Trophoblast cell (in vitro differentiated cells and primary cell): ENCODE results near the gene APLP2.
A peak's percentile ranks its signal among the peaks of the same experiment; 100 is the strongest.

Experiments used
- DNase-seq, 2 donors: peaks; one replicate each; pipeline ENCODE4 v3.0.0-alpha.2; 2016
- H2AFZ ChIP-seq: 2 replicates; pipeline ENCODE4 v1.6.1; 2013; ENCODE audit warnings: low read length, moderate library complexity, mild to moderate bottlenecking; ENCODE audit not compliant: insufficient read depth, poor library complexity
- H2AK5ac ChIP-seq: 2 replicates; pipeline ENCODE4 v1.6.1; 2013; ENCODE audit warnings: mild to moderate bottlenecking, low read length
- H2BK120ac ChIP-seq: 2 replicates; pipeline ENCODE4 v1.6.1; 2013; ENCODE audit warnings: low read length, mild to moderate bottlenecking, moderate library complexity; ENCODE audit not compliant: insufficient read depth, poor library complexity
- H2BK12ac ChIP-seq: 2 replicates; pipeline ENCODE4 v1.6.1; 2013; ENCODE audit warnings: mild to moderate bottlenecking, low read length, moderate library complexity
- H2BK5ac ChIP-seq: 2 replicates; pipeline ENCODE4 v1.6.1; 2013; ENCODE audit warnings: low read length, low read depth, moderate library complexity, mild to moderate bottlenecking; ENCODE audit not compliant: poor library complexity
- H3K14ac ChIP-seq: 2 replicates; pipeline ENCODE4 v1.6.1; 2013; ENCODE audit warnings: mild to moderate bottlenecking, low read length
- H3K18ac ChIP-seq: 2 replicates; pipeline ENCODE4 v1.6.1; 2013; ENCODE audit warnings: mild to moderate bottlenecking, low read length
- H3K23ac ChIP-seq: 2 replicates; pipeline ENCODE4 v1.6.1; 2013; ENCODE audit warnings: low read length
- H3K27ac ChIP-seq: 2 replicates; pipeline ENCODE4 v1.5.1; 2013; ENCODE audit warnings: low read depth, mild to moderate bottlenecking, inconsistent platforms, low read length, moderate library complexity
- H3K27me3 ChIP-seq: 2 replicates; pipeline ENCODE4 v1.6.1; 2013; ENCODE audit warnings: inconsistent platforms, mild to moderate bottlenecking, low read length, moderate library complexity; ENCODE audit not compliant: insufficient read depth
- H3K36me3 ChIP-seq, 2 experiments: 1 replicate in 1 of 2; 2 replicates in 1 of 2; pipeline ENCODE4 v1.6.1; 2013; ENCODE audit warnings: low read length in 2 of 2, mild to moderate bottlenecking in 2 of 2, moderate library complexity in 1 of 2; ENCODE audit not compliant: insufficient read depth in 2 of 2, control insufficient read depth in 1 of 2
- H3K4ac ChIP-seq: 2 replicates; pipeline ENCODE4 v1.6.1; 2013; ENCODE audit warnings: low read depth, mild to moderate bottlenecking, low read length, moderate library complexity
- H3K4me1 ChIP-seq, 2 experiments: 1 replicate in 1 of 2; 2 replicates in 1 of 2; pipeline ENCODE4 v1.6.1; 2013; ENCODE audit warnings: low read length in 2 of 2, mild to moderate bottlenecking in 2 of 2, moderate library complexity in 1 of 2; ENCODE audit not compliant: insufficient read depth in 2 of 2, control insufficient read depth in 1 of 2
- H3K4me2 ChIP-seq: 2 replicates; pipeline ENCODE4 v1.6.1; 2013; ENCODE audit warnings: inconsistent platforms, mild to moderate bottlenecking, low read length, moderate library complexity
- H3K4me3 ChIP-seq: 2 replicates; pipeline ENCODE4 v1.5.1; 2013; ENCODE audit warnings: mild to moderate bottlenecking, low read depth, low read length, inconsistent platforms
- H3K79me1 ChIP-seq: one replicate; pipeline ENCODE4 v1.6.1; 2013; ENCODE audit warnings: low read length
- H3K79me2 ChIP-seq: 2 replicates; pipeline ENCODE4 v1.6.1; 2013; ENCODE audit warnings: low read length, mild to moderate bottlenecking; ENCODE audit not compliant: control insufficient read depth, insufficient read depth, poor library complexity
- H3K9ac ChIP-seq: 2 replicates; pipeline ENCODE4 v1.6.1; 2013; ENCODE audit warnings: mild to moderate bottlenecking, low read length
- H3K9me3 ChIP-seq: 2 replicates; pipeline ENCODE4 v1.6.1; 2013; ENCODE audit warnings: low read depth, mild to moderate bottlenecking, control low read depth, inconsistent platforms, low read length; ENCODE audit not compliant: insufficient read depth
- H4K12ac ChIP-seq: 2 replicates; pipeline ENCODE4 v1.6.1; 2013; ENCODE audit warnings: low read depth, mild to moderate bottlenecking, low read length, moderate library complexity
- H4K8ac ChIP-seq: 2 replicates; pipeline ENCODE4 v1.6.1; 2013; ENCODE audit warnings: low read depth, mild to moderate bottlenecking, low read length, moderate library complexity
- H4K91ac ChIP-seq: one replicate; pipeline ENCODE4 v1.6.1; 2013; ENCODE audit warnings: low read depth, mild to moderate bottlenecking, low read length, moderate library complexity
- WGBS: extraction: QIAGEN DNeasy Blood & Tissue Kit; methylation state at CpG from one replicate; pipeline ENCODE4 v1.1.7; 2013; ENCODE audit warnings: missing lambda C conversion rate; ENCODE audit not compliant: insufficient read length, insufficient coverage; ENCODE audit errors: extremely low coverage; 5-methylcytosine and 5-hydroxymethylcytosine counted together

APLP2 gene

GRCh38 chr11:130144861-130145281 lies 75.2 kb downstream of the APLP2 start:
- H2BK120ac ChIP-seq: no peak overlapping the region
- no CpG with 5 or more reads among the region's 7 CpGs for WGBS
- no peak overlapping the region for H4K12ac ChIP-seq
- H3K79me1 ChIP-seq: no peaks in the 10 kb centered on the region
- no peak overlapping the region for H3K14ac ChIP-seq
- H3K4me1 ChIP-seq: peaks cover 3 to 8% of the 10 kb centered on the region in 2 experiments
- no peak overlapping the region for H2BK12ac ChIP-seq
- no peaks in the 10 kb centered on the region for H3K27me3 ChIP-seq
- no peak overlapping the region for H3K27ac ChIP-seq
- H3K4ac ChIP-seq: no peak overlapping the region
- H3K4me3 ChIP-seq: no peak overlapping the region
- no peak overlapping the region for H2AK5ac ChIP-seq
- no peak overlapping the region for H4K8ac ChIP-seq
- peaks cover 27 to 39% of the 10 kb centered on the region in 2 experiments for H3K36me3 ChIP-seq
- no peak for DNase-seq
- no peak overlapping the region for H2AFZ ChIP-seq
- H3K79me2 ChIP-seq: no peaks in the 10 kb centered on the region
- no peak overlapping the region for H3K9ac ChIP-seq
- no peak overlapping the region for H3K18ac ChIP-seq
- no peak overlapping the region for H3K23ac ChIP-seq
- no peak overlapping the region for H2BK5ac ChIP-seq
- peaks cover 2% of the 10 kb centered on the region for H3K9me3 ChIP-seq
- H4K91ac ChIP-seq: no peak overlapping the region
- H3K4me2 ChIP-seq: no peak overlapping the region

- Histone ChIP-seq H2AK5ac (no peak overlapping the region), H3K36me3 (peaks cover 26 to 37% of the 10 kb centered on the region in 2 experiments), H3K4me2 (no peak overlapping the region), H3K14ac (no peak overlapping the region), H4K12ac (no peak overlapping the region), H4K8ac (no peak overlapping the region), H2BK5ac (no peak overlapping the region), H3K79me1 (no peaks in the 10 kb centered on the region), H3K27ac (no peak overlapping the region), H4K91ac (no peak overlapping the region), H2BK12ac (no peak overlapping the region), H3K4ac (no peak overlapping the region), H3K4me3 (no peak overlapping the region), H2AFZ (no peak overlapping the region), H3K27me3 (no peaks in the 10 kb centered on the region), H3K18ac (no peak overlapping the region), H3K4me1 (peaks cover 3 to 8% of the 10 kb centered on the region in 2 experiments), H2BK120ac (no peak overlapping the region), H3K23ac (no peak overlapping the region), H3K9ac (no peak overlapping the region), H3K9me3 (peaks cover 2% of the 10 kb centered on the region), H3K79me2 (no peaks in the 10 kb centered on the region)
- no CpG with 5 or more reads among the region's 3 CpGs for WGBS
- no peak for DNase-seq
Measured at GRCh38 chr11:130145311-130145812, 75.7 kb downstream of the APLP2 start.

- H3K4me2 ChIP-seq: no peak overlapping the region
- no peak overlapping the region for H3K14ac ChIP-seq
- H2BK5ac ChIP-seq: no peak overlapping the region
- no CpG with 5 or more reads among the region's 15 CpGs for WGBS
- no peaks in the 10 kb centered on the region for H3K79me2 ChIP-seq
- no peak overlapping the region for H4K91ac ChIP-seq
- no peak overlapping the region for H2BK120ac ChIP-seq
- H3K27me3 ChIP-seq: no peaks in the 10 kb centered on the region
- H3K4me3 ChIP-seq: no peak overlapping the region
- H3K23ac ChIP-seq: no peak overlapping the region
- H3K36me3 ChIP-seq: peaks cover 24 to 34% of the 10 kb centered on the region in 2 experiments
- H3K9ac ChIP-seq: no peak overlapping the region
- H2AFZ ChIP-seq: no peak overlapping the region
- no peaks in the 10 kb centered on the region for H3K79me1 ChIP-seq
- no peak overlapping the region for H4K8ac ChIP-seq
- H2BK12ac ChIP-seq: no peak overlapping the region
- H3K18ac ChIP-seq: no peak overlapping the region
- H3K4me1 ChIP-seq: peaks cover 3 to 8% of the 10 kb centered on the region in 2 experiments
- no peak overlapping the region for H4K12ac ChIP-seq
- no peak overlapping the region for H3K27ac ChIP-seq
- peak; percentile 96 to 98 for DNase-seq
- no peak overlapping the region for H3K4ac ChIP-seq
- peaks cover 2% of the 10 kb centered on the region for H3K9me3 ChIP-seq
- no peak overlapping the region for H2AK5ac ChIP-seq
Measured at GRCh38 chr11:130145975-130146776, 76.5 kb downstream of the APLP2 start.

GRCh38 chr11:130146796-130147195 lies 77.1 kb downstream of the APLP2 start:
- no peak overlapping the region for H2BK5ac ChIP-seq
- WGBS: no CpG with 5 or more reads among the region's 5 CpGs
- H3K4me3 ChIP-seq: no peak overlapping the region
- no peak overlapping the region for H3K14ac ChIP-seq
- no peaks in the 10 kb centered on the region for H3K79me2 ChIP-seq
- H4K91ac ChIP-seq: no peak overlapping the region
- no peak overlapping the region for H2BK12ac ChIP-seq
- H3K9ac ChIP-seq: no peak overlapping the region
- H3K4me2 ChIP-seq: no peak overlapping the region
- H4K8ac ChIP-seq: no peak overlapping the region
- peaks cover 2% of the 10 kb centered on the region for H3K9me3 ChIP-seq
- no peak overlapping the region for H2AFZ ChIP-seq
- H3K23ac ChIP-seq: no peak overlapping the region
- H4K12ac ChIP-seq: no peak overlapping the region
- H2BK120ac ChIP-seq: no peak overlapping the region
- H2AK5ac ChIP-seq: no peak overlapping the region
- peaks cover 20 to 28% of the 10 kb centered on the region in 2 experiments for H3K36me3 ChIP-seq
- no peaks in the 10 kb centered on the region for H3K79me1 ChIP-seq
- peaks cover 3 to 8% of the 10 kb centered on the region in 2 experiments for H3K4me1 ChIP-seq
- no peaks in the 10 kb centered on the region for H3K27me3 ChIP-seq
- DNase-seq: peak; percentile 47 to 70
- no peak overlapping the region for H3K4ac ChIP-seq
- H3K18ac ChIP-seq: no peak overlapping the region
- no peak overlapping the region for H3K27ac ChIP-seq
